H1 (cell line): ENCODE measurements around the gene UBD. TPM values are rescaled to one million over a fixed set of nuclear protein-coding genes. Genes with fewer than 3 reads are reported as not detected.

ENCODE experiments used
- CTCF ChIA-PET: fragments of 300-600 bp; sonication (Branson Sonifier 250); formaldehyde crosslinking; loops from one replicate; lab custom pipeline; 2021; ENCODE audit not compliant: partially characterized antibody; lab: Charles Lee
- POLR2A ChIA-PET: fragments of 300-600 bp; sonication (Branson Sonifier 250); formaldehyde crosslinking; loops from one replicate; lab custom pipeline; 2021; ENCODE audit warnings: inconsistent platforms; ENCODE audit not compliant: partially characterized antibody; lab: Charles Lee
- DNase-seq, 2 experiments: peaks; one replicate each; pipeline versions ENCODE4 v3.0.0 to v3.0.0-alpha.2; 2010 to 2022; ENCODE audit warnings: low spot score in 2 of 2, low read depth in 1 of 2, mixed read lengths in 1 of 2
- FAIRE-seq: peaks from 2 replicates; lab custom pipeline; 2011; peaks lifted over from hg19 to GRCh38; lab: Jason Lieb, UNC
- H2AFZ ChIP-seq: 2 replicates; pipeline ENCODE4 v1.8.1; 2012; ENCODE audit warnings: low read length, inconsistent platforms
- H2AK5ac ChIP-seq: 2 replicates; pipeline ENCODE4 v1.6.1; 2013; ENCODE audit warnings: low read depth, low read length
- H2BK120ac ChIP-seq: replicated peaks from 2 replicates; pipeline ENCODE3; 2013; ENCODE audit warnings: low read depth, low read length, inconsistent platforms
- H2BK12ac ChIP-seq: 2 replicates; pipeline ENCODE4 v1.6.1; 2013; ENCODE audit warnings: low read depth, low read length
- H2BK15ac ChIP-seq: 2 replicates; pipeline ENCODE4 v1.6.1; 2013; ENCODE audit warnings: low read length
- H2BK20ac ChIP-seq: 2 replicates; pipeline ENCODE4 v1.6.1; 2013; ENCODE audit warnings: low read length
- H2BK5ac ChIP-seq: 2 replicates; pipeline ENCODE4 v1.6.1; 2013; ENCODE audit warnings: low read depth, low read length
- H3K14ac ChIP-seq: 2 replicates; pipeline ENCODE4 v1.6.1; 2013; ENCODE audit warnings: inconsistent platforms; ENCODE audit not compliant: insufficient read length
- H3K18ac ChIP-seq: 2 replicates; pipeline ENCODE4 v1.6.1; 2013; ENCODE audit warnings: low read length; ENCODE audit errors: extremely low read depth
- H3K23ac ChIP-seq: 2 replicates; pipeline ENCODE4 v1.6.1; 2013; ENCODE audit warnings: inconsistent platforms; ENCODE audit not compliant: insufficient read length
- H3K23me2 ChIP-seq: 2 replicates; pipeline ENCODE4 v1.6.1; 2013; ENCODE audit warnings: low read depth, low read length
- H3K27ac ChIP-seq: 2 replicates; pipeline ENCODE4 v1.6.1; 2011; ENCODE audit warnings: low read depth, low read length, inconsistent platforms
- H3K27me3 ChIP-seq, 4 experiments: replicated peaks in 1 of 4; 1 replicate in 1 of 4; 2 replicates in 3 of 4; pipeline versions ENCODE4 v1.6.1 to v1.8.1; 2011 to 2013; ENCODE audit warnings: low read length in 3 of 4, mild to moderate bottlenecking in 3 of 4, inconsistent platforms in 2 of 4, mixed read lengths in 2 of 4, moderate library complexity in 1 of 4; ENCODE audit not compliant: control insufficient read depth in 3 of 4, insufficient read depth in 3 of 4; ENCODE audit errors: extremely low read depth in 1 of 4
- H3K36me3 ChIP-seq, 4 experiments: 2 replicates each; pipeline versions ENCODE4 v1.6.1 to v1.8.1; 2011 to 2013; ENCODE audit warnings: mild to moderate bottlenecking in 4 of 4, low read length in 3 of 4, moderate library complexity in 2 of 4, control low read depth in 1 of 4, inconsistent platforms in 1 of 4; ENCODE audit not compliant: insufficient read depth in 4 of 4, control insufficient read depth in 2 of 4
- H3K4ac ChIP-seq: replicated peaks from 2 replicates; pipeline ENCODE3; 2013; ENCODE audit warnings: low read length, low read depth, mixed read lengths, inconsistent platforms; ENCODE audit not compliant: insufficient read length
- H3K4me1 ChIP-seq, 4 experiments: replicated peaks in 1 of 4; 1 replicate in 1 of 4; 2 replicates in 3 of 4; pipeline versions ENCODE4 v1.6.1 to v1.8.1; 2011 to 2013; ENCODE audit warnings: low read length in 3 of 4, inconsistent platforms in 2 of 4, mixed read lengths in 1 of 4; ENCODE audit not compliant: insufficient read depth in 4 of 4, control insufficient read depth in 3 of 4
- H3K4me2 ChIP-seq, 2 experiments: 2 replicates each; pipeline versions ENCODE4 v1.6.1 to v1.8.1; 2011 to 2013; ENCODE audit warnings: low read depth in 2 of 2, low read length in 2 of 2, control low read depth in 1 of 2, inconsistent platforms in 1 of 2, mild to moderate bottlenecking in 1 of 2; ENCODE audit not compliant: insufficient read depth in 1 of 2
- H3K4me3 ChIP-seq, 4 experiments: fragments of 200-600, 300-600 bp in 1 of 4; sonication (generic), shearing (Covaris generic), sonication (Bioruptor Twin) in 1 of 4; 2 replicates each; pipeline versions ENCODE4 v1.5.1 to v1.8.1; 2011 to 2016; ENCODE audit warnings: low read length in 4 of 4, low read depth in 3 of 4, control low read depth in 2 of 4, inconsistent platforms in 2 of 4, mild to moderate bottlenecking in 2 of 4, mixed read lengths in 1 of 4, moderate library complexity in 1 of 4; ENCODE audit not compliant: insufficient read depth in 2 of 4; ENCODE audit errors: extremely low read depth in 1 of 4
- H3K56ac ChIP-seq: replicated peaks from 2 replicates; pipeline ENCODE3; 2013; ENCODE audit warnings: low read depth, mild to moderate bottlenecking, mixed read lengths, low read length, inconsistent platforms; ENCODE audit not compliant: insufficient read length
- H3K79me1 ChIP-seq: 2 replicates; pipeline ENCODE4 v1.6.1; 2013; ENCODE audit warnings: low read depth, low read length, control low read depth
- H3K79me2 ChIP-seq, 2 experiments: 2 replicates each; pipeline versions ENCODE4 v1.6.1 to v1.8.1; 2012 to 2013; ENCODE audit warnings: low read length in 2 of 2, mild to moderate bottlenecking in 2 of 2, inconsistent platforms in 1 of 2; ENCODE audit not compliant: insufficient read depth in 2 of 2, control insufficient read depth in 1 of 2
- H3K9ac ChIP-seq, 4 experiments: replicated peaks in 1 of 4; 1 replicate in 1 of 4; 2 replicates in 3 of 4; pipeline versions ENCODE4 v1.6.1 to v1.8.1; 2011 to 2013; ENCODE audit warnings: low read depth in 3 of 4, low read length in 3 of 4, control low read depth in 2 of 4, mild to moderate bottlenecking in 2 of 4, moderate library complexity in 2 of 4, inconsistent platforms in 1 of 4; ENCODE audit errors: extremely low read depth in 1 of 4
- H3K9me3 ChIP-seq, 2 experiments: 2 replicates each; pipeline versions ENCODE4 v1.6.1 to v1.8.1; 2012 to 2013; ENCODE audit warnings: mild to moderate bottlenecking in 2 of 2, moderate library complexity in 2 of 2, control low read depth in 1 of 2, inconsistent platforms in 1 of 2, low read depth in 1 of 2, low read length in 1 of 2, mixed read lengths in 1 of 2; ENCODE audit not compliant: insufficient read depth in 2 of 2
- H4K20me1 ChIP-seq, 2 experiments: replicated peaks in 1 of 2; 2 replicates each; pipeline versions ENCODE3 to v1.8.1; 2011 to 2013; ENCODE audit warnings: inconsistent platforms in 2 of 2, low read length in 2 of 2, mild to moderate bottlenecking in 1 of 2; ENCODE audit not compliant: insufficient read depth in 2 of 2, control insufficient read depth in 1 of 2
- H4K5ac ChIP-seq: 2 replicates; pipeline ENCODE4 v1.6.1; 2013; ENCODE audit warnings: low read length, low read depth, mixed read lengths, inconsistent platforms; ENCODE audit not compliant: insufficient read length
- H4K8ac ChIP-seq: 2 replicates; pipeline ENCODE4 v1.8.0; 2013; ENCODE audit warnings: mild to moderate bottlenecking, moderate library complexity, low read length, inconsistent platforms; ENCODE audit not compliant: insufficient read depth; ENCODE audit errors: extremely low read depth
- H4K91ac ChIP-seq: replicated peaks from 2 replicates; pipeline ENCODE3; 2013; ENCODE audit warnings: low read length, mixed read lengths, inconsistent platforms; ENCODE audit not compliant: insufficient read length
- BRCA1 ChIP-seq: IDR thresholded peaks from 2 replicates; pipeline ENCODE4 v1.6.1; 2012; ENCODE audit warnings: low read depth, low read length, improper control_type of control experiment
- CHD1 ChIP-seq: IDR thresholded peaks from 2 replicates; pipeline ENCODE4 v1.6.1; 2012; ENCODE audit warnings: low read depth, low read length, improper control_type of control experiment
- CTBP2 ChIP-seq: IDR thresholded peaks from 2 replicates; pipeline ENCODE4 v1.7.0; 2011; ENCODE audit warnings: borderline replicate concordance, mild to moderate bottlenecking, moderate library complexity, mixed read lengths, low read length; ENCODE audit not compliant: insufficient read depth, insufficient read length
- EZH2 ChIP-seq: fragments of 200-600 bp; sonication (generic); IDR thresholded peaks from 2 replicates; pipeline ENCODE4 v1.7.1; 2012; ENCODE audit warnings: low read depth, mild to moderate bottlenecking, moderate library complexity, low read length, inconsistent platforms; ENCODE audit not compliant: severe bottlenecking
- GABPA ChIP-seq: IDR thresholded peaks from 2 replicates; pipeline ENCODE4 v1.6.1; 2011; ENCODE audit warnings: mild to moderate bottlenecking, low read length, moderate library complexity, borderline replicate concordance; ENCODE audit not compliant: insufficient read depth
- KDM5A ChIP-seq: fragments of 200-600 bp; IDR thresholded peaks from 2 replicates; pipeline ENCODE4 v1.7.1; 2012; ENCODE audit warnings: mild to moderate bottlenecking, low read length, inconsistent platforms, mixed read lengths
- MAFK ChIP-seq: IDR thresholded peaks from 2 replicates; pipeline ENCODE4 v1.6.1; 2012; ENCODE audit warnings: low read depth, mild to moderate bottlenecking, improper control_type of control experiment, low read length
- PHF8 ChIP-seq: fragments of 200-600 bp; sonication (generic); conservative IDR thresholded peaks from 2 replicates; pipeline ENCODE4 v1.7.1; 2012; ENCODE audit warnings: low read depth, mild to moderate bottlenecking, inconsistent platforms, low read length, moderate library complexity
- SAP30 ChIP-seq: fragments of 300-600 bp; sonication (generic); IDR thresholded peaks from 2 replicates; pipeline ENCODE4 v1.7.1; 2012; ENCODE audit warnings: low read length, moderate library complexity, mild to moderate bottlenecking, inconsistent platforms; ENCODE audit not compliant: insufficient read depth, insufficient replicate concordance
- TAF7 ChIP-seq: optimal IDR thresholded peaks from 2 replicates; pipeline ENCODE3; 2011; ENCODE audit warnings: low read depth, mild to moderate bottlenecking, inconsistent platforms, low read length, moderate library complexity, borderline replicate concordance
- WGBS, 2 experiments: shearing (Covaris generic) in 1 of 2; methylation state at CpG; one replicate each; pipeline versions ENCODE4 v1.1.6 to v1.1.7; 2013 to 2015; ENCODE audit warnings: low lambda C conversion rate in 2 of 2, mixed read lengths in 2 of 2, inconsistent platforms in 1 of 2, low coverage in 1 of 2, missing lambda C conversion rate in 1 of 2; ENCODE audit not compliant: insufficient replicate concordance in 2 of 2, insufficient coverage in 1 of 2, insufficient read length in 1 of 2; ENCODE audit errors: extremely low coverage in 1 of 2, missing lambda C conversion rate in 1 of 2; 5-methylcytosine and 5-hydroxymethylcytosine counted together
- polyA plus RNA-seq, 7 experiments: library from polyadenylated mRNA; depleted of rRNA in 3 of 7; stranded (reverse) in 5 of 7; unstranded in 2 of 7; fragments of >200 nt in 5 of 7; fragments of 200-250 nt in 2 of 7; gene quantifications; 1 replicate in 5 of 7; 2 replicates in 1 of 7; 4 replicates in 1 of 7; pipeline versions ENCODE4 v1.2.1 to v1.2.3, GENCODE V29; 2011 to 2013; ENCODE audit warnings: missing spikeins in 2 of 7, mixed read lengths in 2 of 7
- total RNA-seq: library from RNA; stranded (reverse); fragmentation: NEBNext Ultra II Directional; extraction: Animal tissue kit (Norgen Biotek cat#: 25700); gene quantifications from 2 replicates; pipeline ENCODE4 v1.2.1, GENCODE V29; 2021
- TF ChIP-seq, protein P1 (sequence below): IDR thresholded peaks from 2 replicates; pipeline ENCODE4 v1.6.1; 2012; ENCODE audit warnings: inconsistent platforms
- TF ChIP-seq, protein P2 (sequence below): IDR thresholded peaks from 2 replicates; pipeline ENCODE4 v1.6.1; 2012; ENCODE audit warnings: inconsistent platforms

The UBD gene
- total and polyA plus RNA-seq, 2 of the 8 experiments (the other 6 are each of a cell fraction or from before 2014, with no cell fraction given), result 0.23 TPM; not detected in 1

DNA sequence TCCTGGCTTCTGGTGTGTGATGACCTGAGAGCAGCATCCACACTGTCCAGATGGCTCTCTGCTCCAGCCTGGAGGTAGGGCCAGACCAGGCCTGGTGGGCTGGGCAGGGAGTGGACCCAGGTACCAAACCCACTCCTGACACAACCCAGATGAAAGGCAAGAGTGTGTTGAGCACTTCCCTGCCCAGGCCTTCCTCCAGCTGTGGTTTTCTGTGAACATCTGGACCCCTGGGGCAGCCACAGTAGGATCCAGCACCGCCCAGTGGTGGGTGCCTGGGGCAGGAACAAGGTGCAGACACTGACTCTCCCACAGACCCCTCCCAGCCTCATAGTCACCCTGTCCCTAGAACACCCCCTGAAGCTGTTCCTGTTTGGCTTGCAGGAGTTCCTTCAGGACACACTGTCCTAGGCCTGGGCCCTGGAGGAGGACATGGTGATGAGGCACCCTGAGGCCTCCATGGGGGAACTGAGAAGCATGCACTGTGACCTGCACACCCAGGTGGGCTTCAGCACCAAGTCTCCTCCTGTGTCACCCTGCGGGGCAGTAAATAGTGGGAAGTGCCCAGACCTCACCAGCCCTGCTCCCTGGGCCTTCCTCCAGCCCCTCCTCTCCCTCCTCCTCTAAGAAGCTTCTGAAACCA is 28.7 kb downstream of the UBD start:
- H3K4me2 ChIP-seq, result no peak overlapping the region
- H2BK15ac ChIP-seq, result no peak overlapping the region
- ChIA-PET CTCF (interaction anchor here (1.0 to 2.4 kb wide), 3 partner anchors 15 to 58 kb away, joined by 3 to 10 read pairs (median 8); no protein-coding TSS in a partner anchor), POLR2A (no interaction called here)
- H3K36me3 ChIP-seq, result no peaks in the 10 kb centered on the region
- no peaks in the 10 kb centered on the region; a peak in 1 of 7 replicates for H3K27me3 ChIP-seq
- H3K79me2 ChIP-seq, result no peaks in the 10 kb centered on the region
- no peaks in the 10 kb centered on the region for H3K23me2 ChIP-seq
- H4K20me1 ChIP-seq, result no peaks in the 10 kb centered on the region
- no peak overlapping the region for H3K23ac ChIP-seq
- H3K4me3 ChIP-seq, result no peak overlapping the region
- H3K4me1 ChIP-seq, result no peaks in the 10 kb centered on the region
- H4K91ac ChIP-seq, result no peak overlapping the region
- H3K18ac ChIP-seq, result no peak overlapping the region
- H2BK5ac ChIP-seq, result no peak overlapping the region
- TF ChIP-seq CTBP2, result no peak
- TF ChIP-seq PHF8, result no peak
- no peak for TF ChIP-seq SAP30
- no peak for TF ChIP-seq KDM5A
- TF ChIP-seq MAFK, result no peak
- TF ChIP-seq BRCA1, result no peak
- no peak for TF ChIP-seq EZH2
- no peak for TF ChIP-seq TAF7
- TF ChIP-seq, protein P1, sequence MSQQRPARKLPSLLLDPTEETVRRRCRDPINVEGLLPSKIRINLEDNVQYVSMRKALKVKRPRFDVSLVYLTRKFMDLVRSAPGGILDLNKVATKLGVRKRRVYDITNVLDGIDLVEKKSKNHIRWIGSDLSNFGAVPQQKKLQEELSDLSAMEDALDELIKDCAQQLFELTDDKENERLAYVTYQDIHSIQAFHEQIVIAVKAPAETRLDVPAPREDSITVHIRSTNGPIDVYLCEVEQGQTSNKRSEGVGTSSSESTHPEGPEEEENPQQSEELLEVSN, result no peak
- TF ChIP-seq, protein P2, sequence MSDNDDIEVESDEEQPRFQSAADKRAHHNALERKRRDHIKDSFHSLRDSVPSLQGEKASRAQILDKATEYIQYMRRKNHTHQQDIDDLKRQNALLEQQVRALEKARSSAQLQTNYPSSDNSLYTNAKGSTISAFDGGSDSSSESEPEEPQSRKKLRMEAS, result no peak
- no peak for TF ChIP-seq GABPA
- no peak for TF ChIP-seq CHD1
- TF ChIP-seq, all 59 proteins: peak for 0
- DNase-seq, result peak in 1 of 2 experiments; percentile 27
- H2AFZ ChIP-seq, result no peak overlapping the region
- no peak overlapping the region for H2BK12ac ChIP-seq
- WGBS, 2 experiments, result 80% methylated on average over 2 of the region's 2 CpGs; no CpG with 5 or more reads in 1 of the 2 experiments
- H2BK120ac ChIP-seq, result no peak overlapping the region
- no peaks in the 10 kb centered on the region for H3K79me1 ChIP-seq
- H4K8ac ChIP-seq, result no peak overlapping the region; the same call in 1 of the 2 replicates
- no peak overlapping the region for H3K9ac ChIP-seq
- no peak overlapping the region for H3K27ac ChIP-seq
- no peak overlapping the region for H2AK5ac ChIP-seq
- no peak overlapping the region for H3K14ac ChIP-seq
- H2BK20ac ChIP-seq, result no peak overlapping the region
- no peak overlapping the region for H4K5ac ChIP-seq
- no peak overlapping the region for H3K4ac ChIP-seq
- no peaks in the 10 kb centered on the region for H3K9me3 ChIP-seq
- H3K56ac ChIP-seq, result no peak overlapping the region
- FAIRE-seq, result no peak
